NCI-H1436 (cell line): ENCODE data around the gene WNT3.
"Not testable (repeated sequence)": the region's sequence is repeated elsewhere in the genome, so short reads cannot be mapped to it uniquely, and the experiment has no call there.

ENCODE experiments used
- DNase-seq: peaks from one replicate; lab custom pipeline; 2025; lab: John Stamatoyannopoulos, UW

WNT3 gene

GRCh38 chr17:46765453-46765852, 53.0 kb downstream of the WNT3 start:
- no peak for DNase-seq

- no peak for DNase-seq
Observed at GRCh38 chr17:46764709-46765401, 53.6 kb downstream of the WNT3 start.

GRCh38 chr17:46764000-46764708, 54.3 kb downstream of the WNT3 start:
- no peak for DNase-seq

- DNase-seq: no peak
Observed at GRCh38 chr17:46763416-46763815, 55.1 kb downstream of the WNT3 start.

- no peak for DNase-seq
Observed at GRCh38 chr17:46759141-46759540, 59.4 kb downstream of the WNT3 start.

- DNase-seq: no peak
Observed at GRCh38 chr17:46758614-46759013, 59.9 kb downstream of the WNT3 start.

GRCh38 chr17:46757588-46757987, 60.9 kb downstream of the WNT3 start:
- not testable (repeated sequence) for DNase-seq

GRCh38 chr17:46756861-46757260, 61.6 kb downstream of the WNT3 start:
- no peak for DNase-seq

GRCh38 chr17:46756081-46756735, 62.3 kb downstream of the WNT3 start:
- DNase-seq: no peak

- no peak for DNase-seq
Observed at GRCh38 chr17:46753776-46754175, 64.7 kb downstream of the WNT3 start.

- no peak for DNase-seq
Observed at GRCh38 chr17:46751425-46751824, 67.1 kb downstream of the WNT3 start.

GRCh38 chr17:46745376-46745775, 73.1 kb downstream of the WNT3 start:
- DNase-seq: no peak

GRCh38 chr17:46744441-46744840, 74.1 kb downstream of the WNT3 start:
- DNase-seq: no peak

- no peak for DNase-seq
Observed at GRCh38 chr17:46742565-46743270, 75.8 kb downstream of the WNT3 start.

- no peak for DNase-seq
Observed at GRCh38 chr17:46741122-46741730, 77.3 kb downstream of the WNT3 start.

GRCh38 chr17:46739982-46740381, 78.5 kb downstream of the WNT3 start:
- DNase-seq: no peak

GRCh38 chr17:46738544-46738943, 79.9 kb downstream of the WNT3 start:
- DNase-seq: no peak

- DNase-seq: no peak
Observed at GRCh38 chr17:46737326-46737725, 81.2 kb downstream of the WNT3 start.

GRCh38 chr17:46736100-46736499, 82.4 kb downstream of the WNT3 start:
- DNase-seq: no peak

- no peak for DNase-seq
Observed at GRCh38 chr17:46733837-46734475, 84.5 kb downstream of the WNT3 start.

GRCh38 chr17:46732754-46733398, 85.6 kb downstream of the WNT3 start:
- no peak for DNase-seq
